Activated CD4-positive, alpha-beta T cell treated with anti-CD3 and anti-CD28 coated beads, Interleukin-2, amount 50 U/mL, for 48 hours (primary cell): ENCODE results near the gene RABEP1.
"Not testable (repeated sequence)": the region's sequence is repeated elsewhere in the genome, so short reads cannot be mapped to it uniquely, and the experiment has no call there.

Experiments
- DNase-seq, 2 experiments: peaks; one replicate each; pipeline ENCODE4 v3.0.0-alpha.2; 2020

RABEP1 gene

DNA sequence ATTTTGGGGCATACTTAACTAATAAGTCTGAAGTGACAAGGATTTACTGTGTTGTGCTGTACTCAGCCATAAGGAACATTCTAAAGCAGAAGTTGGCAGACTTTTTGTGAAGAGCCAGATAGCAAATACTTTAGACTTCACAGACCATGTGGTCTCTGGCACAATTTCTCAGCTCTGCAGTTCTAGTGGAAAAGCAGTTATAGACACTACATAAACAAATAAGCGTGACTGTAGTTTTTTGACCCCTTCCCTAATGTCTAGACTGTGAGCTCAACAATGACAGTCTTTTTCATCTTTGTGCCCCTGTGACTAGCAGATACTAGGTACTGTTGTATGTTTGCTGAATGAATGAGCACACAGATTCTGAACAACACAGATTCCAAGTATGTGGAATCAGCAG, 142.8 kb downstream of the RABEP1 start:
- no peak for DNase-seq

DNA sequence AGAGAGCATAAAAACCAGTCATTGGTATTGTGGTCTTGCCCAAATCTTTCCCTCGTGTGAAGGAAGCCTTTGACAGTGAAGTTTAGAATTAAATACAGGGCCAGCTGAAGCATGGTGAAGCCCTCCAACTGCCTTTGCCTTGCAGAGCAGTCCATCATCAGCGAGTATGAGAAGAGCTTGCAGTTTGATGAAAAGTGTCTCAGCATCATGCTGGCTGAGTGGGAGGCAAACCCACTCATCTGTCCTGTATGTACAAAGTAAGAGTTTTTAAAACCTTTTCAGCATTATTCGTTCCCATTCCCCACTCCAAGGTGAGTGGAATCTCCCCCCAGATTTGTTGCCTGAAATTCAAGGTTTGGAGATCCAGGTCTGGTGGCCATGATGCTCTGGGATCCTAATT, 143.7 kb downstream of the RABEP1 start:
- DNase-seq: no peak

DNA sequence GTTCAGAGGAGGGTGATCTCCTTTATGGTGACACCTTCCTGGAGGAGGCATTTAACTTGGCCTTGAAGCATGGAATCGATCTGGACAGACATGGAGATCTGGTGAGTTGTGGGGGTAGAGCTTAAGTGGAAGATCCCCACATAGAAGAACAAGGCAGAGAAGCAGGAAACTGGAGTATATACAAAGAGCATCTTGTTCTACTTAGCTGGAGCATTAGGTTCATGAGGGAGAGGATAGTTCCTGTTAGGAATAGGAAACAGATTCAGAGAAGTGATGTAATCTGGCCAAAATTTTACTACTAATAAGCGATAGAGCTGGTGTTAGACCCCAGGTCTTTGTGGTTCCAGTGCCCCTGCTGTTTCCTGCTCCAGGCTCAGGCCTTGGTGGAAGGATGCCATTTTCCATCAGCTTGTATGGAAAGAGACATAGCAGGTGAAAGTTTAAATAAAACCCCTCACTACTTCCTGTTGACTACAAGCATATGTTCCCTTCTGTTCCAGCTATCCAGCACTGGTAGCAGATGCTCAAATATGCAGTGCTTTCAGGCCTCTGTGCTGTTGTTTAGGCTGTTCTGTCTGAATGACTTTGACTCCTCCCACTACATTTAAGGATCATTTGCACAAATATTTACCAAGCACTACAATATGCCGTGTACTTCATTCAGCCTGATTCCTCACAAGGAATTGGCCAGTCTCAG, 147.3 kb downstream of the RABEP1 start:
- DNase-seq: no peak

DNA sequence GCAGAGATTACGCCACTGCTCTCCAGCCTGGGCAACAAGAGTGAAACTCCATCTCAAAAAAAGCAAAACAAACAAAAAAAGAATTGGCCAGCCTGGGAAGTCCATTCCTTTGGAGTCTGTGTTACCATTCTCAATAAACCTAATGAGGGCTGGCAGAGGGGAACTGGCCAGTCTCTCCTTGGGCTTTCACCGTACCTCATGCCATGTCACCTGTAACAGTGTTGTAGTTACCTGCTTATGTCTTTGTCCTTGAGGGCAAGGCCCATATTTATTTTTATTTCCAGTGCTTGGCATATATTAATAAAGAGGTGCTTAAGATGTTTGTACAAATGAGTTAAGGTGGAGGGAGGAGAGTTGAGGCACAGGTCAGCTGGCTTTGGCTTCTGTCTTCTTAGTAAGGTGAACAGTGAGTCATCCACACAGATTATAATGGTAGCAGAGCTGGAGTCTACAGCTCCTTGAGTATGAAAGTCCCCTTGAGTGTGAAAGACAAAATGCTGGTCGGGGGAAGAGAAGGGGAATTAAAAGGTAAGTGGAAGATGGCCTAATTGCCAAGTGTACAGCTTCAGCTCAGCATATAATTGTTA, 148.4 kb downstream of the RABEP1 start:
- DNase-seq: no peak

DNA sequence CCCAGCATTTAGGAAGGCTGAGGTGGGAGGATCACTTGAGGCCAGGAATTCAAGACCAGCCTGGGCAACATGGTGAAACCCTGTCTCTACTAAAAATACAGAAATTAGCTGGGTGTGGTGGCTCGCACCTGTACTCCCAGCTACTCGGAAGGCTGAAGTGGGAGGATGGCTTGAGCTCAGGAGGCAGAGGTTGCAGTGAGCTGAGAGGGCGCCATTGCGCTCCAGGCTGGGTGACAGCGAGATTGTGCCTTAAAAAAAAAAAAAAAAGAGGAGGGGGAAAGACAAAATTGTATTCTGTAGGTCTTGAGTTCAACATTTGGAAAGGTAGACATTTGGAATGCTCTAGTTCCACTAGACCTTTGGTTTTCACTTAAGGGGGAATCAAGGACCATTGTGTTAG, 149.2 kb downstream of the RABEP1 start:
- not testable (repeated sequence) for DNase-seq

DNA sequence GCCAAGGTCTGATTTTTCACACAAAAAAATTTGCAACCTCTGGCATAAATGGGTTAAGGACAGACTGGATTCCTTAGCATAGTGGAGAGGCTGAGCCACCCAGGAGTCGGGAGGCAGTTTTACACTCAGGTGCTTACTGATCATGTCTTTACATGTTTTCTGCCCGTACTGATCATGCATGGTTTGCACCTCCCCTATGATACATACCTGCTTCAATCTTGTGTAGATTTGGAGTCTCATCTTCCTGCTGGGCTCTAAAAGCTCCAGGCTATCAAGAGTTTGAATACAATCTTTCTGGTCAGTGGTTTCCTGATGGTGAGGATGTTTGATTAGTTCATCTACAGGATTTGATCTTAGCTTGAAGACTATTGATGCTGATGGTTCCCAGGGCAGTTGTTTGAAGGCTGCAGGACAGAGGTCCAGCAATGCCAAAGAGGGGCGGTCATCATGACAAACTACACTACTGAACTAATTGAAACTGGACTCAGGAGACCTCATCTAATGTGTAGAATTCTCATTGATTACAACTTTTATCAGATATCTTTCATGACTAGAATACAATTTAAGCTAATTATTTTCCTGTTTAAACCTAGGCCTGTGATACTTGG, 150.0 kb downstream of the RABEP1 start:
- no peak for DNase-seq

DNA sequence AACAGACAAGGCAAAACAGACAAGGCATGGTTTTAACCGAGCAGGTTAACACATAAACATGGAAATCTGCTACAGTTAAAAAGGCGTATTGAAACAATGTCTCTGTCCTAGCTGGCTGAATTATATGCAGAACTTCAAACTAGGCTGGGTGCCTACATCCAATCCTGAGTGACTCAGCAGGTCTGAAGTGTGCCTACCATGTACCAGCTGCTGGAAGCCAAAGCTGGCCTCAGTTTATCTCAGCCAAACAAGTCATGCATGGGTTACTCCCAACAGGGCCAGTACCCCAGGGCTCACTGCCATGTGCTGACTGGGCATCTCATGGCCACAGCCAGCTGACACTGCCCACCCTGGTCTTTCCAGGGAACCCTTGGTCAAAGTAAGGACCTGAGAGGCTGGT, 152.9 kb downstream of the RABEP1 start:
- DNase-seq: no peak
